Gastroesophageal sphincter (tissue), 4 donors: ENCODE measurements around the gene HCRT. TPM values are rescaled to one million over a fixed set of nuclear protein-coding genes. Genes with fewer than 3 reads are reported as not detected.

ENCODE experiments used
- ATAC-seq: fragments of 150-250 bp; one replicate; pipeline ENCODE4 v1.9.1; 2016; ENCODE audit warnings: mild to moderate bottlenecking, moderate library complexity
- H3K27ac ChIP-seq, 4 donors: fragments of 200-600 bp; sonication (generic) in 3 of 4; 1 replicate in 3 of 4; 2 replicates in 1 of 4; pipeline ENCODE4 v1.5.1; 2016 to 2019
- H3K27me3 ChIP-seq: fragments of 200-600 bp; sonication (generic); one replicate; pipeline ENCODE4 v1.5.1; 2019
- H3K36me3 ChIP-seq, 2 donors: fragments of 200-600 bp; sonication (generic); one replicate each; pipeline ENCODE4 v1.5.1; 2019; ENCODE audit warnings: control low read depth in 1 of 2
- H3K4me1 ChIP-seq, 3 donors: fragments of 200-600 bp; sonication (generic); 1 replicate in 2 of 3; 2 replicates in 1 of 3; pipeline ENCODE4 v1.5.1; 2016 to 2019; ENCODE audit warnings: control low read depth in 2 of 3
- H3K4me3 ChIP-seq, 2 donors: fragments of 200-600 bp; sonication (generic); one replicate each; pipeline ENCODE4 v1.5.1; 2019; ENCODE audit warnings: mild to moderate bottlenecking in 1 of 2, moderate library complexity in 1 of 2
- H3K9me3 ChIP-seq, 3 donors: fragments of 200-600 bp; sonication (generic); one replicate each; pipeline ENCODE4 v1.5.1; 2017 to 2019; ENCODE audit warnings: control low read depth in 2 of 3
- EP300 ChIP-seq: sonication (generic); formaldehyde crosslinking; IDR thresholded peaks from one replicate; pipeline ENCODE4 v1.6.1; 2017; ENCODE audit warnings: antibody characterized with exemption, mild to moderate bottlenecking
- POLR2A ChIP-seq, 2 donors: fragments of 450-650 bp; IDR thresholded peaks; one replicate each; pipeline ENCODE4 v1.6.1; 2017; ENCODE audit warnings: antibody characterized with exemption in 2 of 2, mild to moderate bottlenecking in 2 of 2, moderate library complexity in 1 of 2
- POLR2AphosphoS5 ChIP-seq: sonication (generic); formaldehyde crosslinking; IDR thresholded peaks from one replicate; pipeline ENCODE4 v1.6.1; 2017; ENCODE audit warnings: antibody characterized with exemption
- WGBS, 2 donors: methylation state at CpG; one replicate each; pipeline ENCODE4 v1.1.5; 2018; ENCODE audit warnings: low coverage in 1 of 2; 5-methylcytosine and 5-hydroxymethylcytosine counted together
- total RNA-seq, 4 donors: library from RNA; depleted of rRNA; stranded (reverse); fragments of >200 nt; gene quantifications; one replicate each; pipeline ENCODE4 v1.1.0, GENCODE V29; 2016
- TF ChIP-seq, protein P1 (sequence below), 4 experiments: fragments of 200-600 bp in 2 of 4; fragments of 450-650 bp in 2 of 4; sonication (generic) in 1 of 4; IDR thresholded peaks; one replicate each; pipeline ENCODE4 v1.5.1; 2017 to 2019; ENCODE audit warnings: antibody characterized with exemption in 4 of 4, mild to moderate bottlenecking in 2 of 4, moderate library complexity in 2 of 4

HCRT gene
- total RNA-seq, 4 donors from 2014 or later, result not detected

DNA sequence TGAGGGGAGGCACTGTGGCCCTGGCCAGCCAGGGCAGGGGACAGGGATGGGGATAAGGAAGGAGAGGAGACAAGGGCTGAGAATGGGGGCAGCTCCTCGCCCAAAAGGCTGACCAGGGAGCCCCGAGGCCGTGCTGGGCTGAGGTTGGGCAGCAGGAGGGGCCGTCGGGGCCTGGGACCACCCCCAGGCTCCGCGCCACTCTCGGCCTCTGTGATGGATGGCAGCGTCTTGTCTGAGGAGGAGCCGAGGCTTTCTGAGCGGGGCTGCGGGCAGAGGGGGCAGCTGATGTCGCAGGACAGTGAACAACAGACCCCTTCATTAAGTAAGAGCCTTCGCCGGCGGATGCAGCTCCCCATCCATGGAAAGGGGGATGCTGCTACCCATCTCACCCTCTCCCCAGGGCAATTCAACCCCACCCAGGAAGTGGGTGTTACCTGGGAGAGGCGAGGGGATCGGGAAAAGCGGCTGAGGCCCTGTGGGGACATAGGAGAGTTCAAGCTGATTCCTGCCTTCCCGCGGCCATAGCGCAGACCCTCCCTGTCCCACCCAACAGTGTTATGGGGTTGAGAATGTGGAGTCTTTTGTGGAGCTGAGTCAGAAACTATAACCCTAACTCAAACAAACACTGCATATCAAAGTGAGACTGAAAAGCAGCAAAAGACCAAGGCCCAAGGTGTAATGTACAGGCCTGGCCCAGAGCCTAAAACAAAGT is 21.4 kb downstream of the HCRT start:
- H3K4me3 ChIP-seq, result no peak overlapping the region
- no peak overlapping the region for H3K27ac ChIP-seq
- no peaks in the 10 kb centered on the region for H3K36me3 ChIP-seq
- TF ChIP-seq POLR2A (IDR thresholded peaks at IDR 0.05), result no peak
- TF ChIP-seq POLR2AphosphoS5, result no peak
- TF ChIP-seq, protein P1, sequence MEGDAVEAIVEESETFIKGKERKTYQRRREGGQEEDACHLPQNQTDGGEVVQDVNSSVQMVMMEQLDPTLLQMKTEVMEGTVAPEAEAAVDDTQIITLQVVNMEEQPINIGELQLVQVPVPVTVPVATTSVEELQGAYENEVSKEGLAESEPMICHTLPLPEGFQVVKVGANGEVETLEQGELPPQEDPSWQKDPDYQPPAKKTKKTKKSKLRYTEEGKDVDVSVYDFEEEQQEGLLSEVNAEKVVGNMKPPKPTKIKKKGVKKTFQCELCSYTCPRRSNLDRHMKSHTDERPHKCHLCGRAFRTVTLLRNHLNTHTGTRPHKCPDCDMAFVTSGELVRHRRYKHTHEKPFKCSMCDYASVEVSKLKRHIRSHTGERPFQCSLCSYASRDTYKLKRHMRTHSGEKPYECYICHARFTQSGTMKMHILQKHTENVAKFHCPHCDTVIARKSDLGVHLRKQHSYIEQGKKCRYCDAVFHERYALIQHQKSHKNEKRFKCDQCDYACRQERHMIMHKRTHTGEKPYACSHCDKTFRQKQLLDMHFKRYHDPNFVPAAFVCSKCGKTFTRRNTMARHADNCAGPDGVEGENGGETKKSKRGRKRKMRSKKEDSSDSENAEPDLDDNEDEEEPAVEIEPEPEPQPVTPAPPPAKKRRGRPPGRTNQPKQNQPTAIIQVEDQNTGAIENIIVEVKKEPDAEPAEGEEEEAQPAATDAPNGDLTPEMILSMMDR (IDR thresholded peaks at IDR 0.05), result no peak
- TF ChIP-seq EP300, result no peak
- ATAC-seq, result no peak
- no peaks in the 10 kb centered on the region for H3K9me3 ChIP-seq
- H3K27me3 ChIP-seq, result peaks cover 6% of the 10 kb centered on the region
- H3K4me1 ChIP-seq, result no peaks in the 10 kb centered on the region
- WGBS, 2 donors, result 16 to 44% methylated on average over 5 to 6 of the region's 22 CpGs

DNA sequence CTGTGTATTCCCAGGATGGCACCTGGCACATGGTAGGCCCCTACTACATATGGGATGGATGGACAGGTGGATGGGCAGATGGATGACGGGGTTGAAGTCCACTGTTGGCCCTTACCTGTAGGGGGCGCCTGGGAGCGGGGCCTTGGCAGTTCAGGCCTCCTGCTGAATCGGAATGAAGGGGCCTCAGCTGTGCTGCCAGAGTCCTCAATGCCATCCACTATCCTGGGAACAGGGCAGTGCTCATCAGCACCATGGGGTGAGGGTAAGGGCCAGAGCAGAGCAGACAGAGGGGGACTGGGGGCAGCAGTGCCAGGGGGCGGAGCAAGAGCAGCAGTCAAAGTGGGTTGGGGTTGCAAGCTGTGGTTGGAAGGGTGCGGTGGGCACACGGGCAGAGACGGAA is 22.1 kb downstream of the HCRT start:
- no peak for ATAC-seq

DNA sequence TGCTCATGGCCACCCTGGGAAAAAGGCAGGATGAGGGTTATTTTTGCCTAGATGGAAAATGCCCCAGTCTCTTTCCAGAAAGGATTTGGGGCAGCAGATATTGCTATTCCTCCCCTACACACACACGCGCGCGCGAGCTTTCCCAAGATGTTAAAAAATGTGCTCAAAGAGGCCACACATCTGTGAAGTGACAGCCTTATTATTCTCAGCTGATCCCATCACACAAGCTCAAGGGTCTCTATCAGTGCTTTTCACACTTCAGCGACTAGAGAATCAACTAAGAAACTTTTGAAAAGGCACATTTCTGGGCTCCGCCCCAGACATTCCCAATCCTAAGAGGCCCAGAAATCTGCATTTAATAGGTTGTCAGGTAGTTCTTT is 24.7 kb downstream of the HCRT start:
- H3K27ac ChIP-seq, result no peak overlapping the region
- no peaks in the 10 kb centered on the region for H3K9me3 ChIP-seq
- WGBS, 2 donors, result 73 to 75% methylated on average over 3 to 5 of the region's 7 CpGs
- peaks cover 6% of the 10 kb centered on the region for H3K27me3 ChIP-seq
- H3K4me3 ChIP-seq, result no peak overlapping the region
- no peaks in the 10 kb centered on the region for H3K36me3 ChIP-seq
- no peak for ATAC-seq
- peaks cover 0 to 3% (median 0%) of the 10 kb centered on the region in 3 donors for H3K4me1 ChIP-seq
- TF ChIP-seq POLR2A (IDR thresholded peaks at IDR 0.05) (no peak), POLR2AphosphoS5 (no peak), EP300 (no peak)
- TF ChIP-seq, protein P1 (IDR thresholded peaks at IDR 0.05), result no peak

More for the DNA sequence above, 22.1 kb downstream of the HCRT start:
- H3K4me3 ChIP-seq, result no peak overlapping the region
- no peaks in the 10 kb centered on the region for H3K4me1 ChIP-seq
- no peak overlapping the region for H3K27ac ChIP-seq
- peaks cover 6% of the 10 kb centered on the region for H3K27me3 ChIP-seq
- 26 to 72% methylated on average over 4 of the region's 8 CpGs for WGBS, 2 donors
- H3K36me3 ChIP-seq, result no peaks in the 10 kb centered on the region
- TF ChIP-seq EP300 (no peak), POLR2AphosphoS5 (no peak), POLR2A (IDR thresholded peaks at IDR 0.05) (no peak)
- TF ChIP-seq, protein P1 (IDR thresholded peaks at IDR 0.05), result no peak
- H3K9me3 ChIP-seq, result no peaks in the 10 kb centered on the region

DNA sequence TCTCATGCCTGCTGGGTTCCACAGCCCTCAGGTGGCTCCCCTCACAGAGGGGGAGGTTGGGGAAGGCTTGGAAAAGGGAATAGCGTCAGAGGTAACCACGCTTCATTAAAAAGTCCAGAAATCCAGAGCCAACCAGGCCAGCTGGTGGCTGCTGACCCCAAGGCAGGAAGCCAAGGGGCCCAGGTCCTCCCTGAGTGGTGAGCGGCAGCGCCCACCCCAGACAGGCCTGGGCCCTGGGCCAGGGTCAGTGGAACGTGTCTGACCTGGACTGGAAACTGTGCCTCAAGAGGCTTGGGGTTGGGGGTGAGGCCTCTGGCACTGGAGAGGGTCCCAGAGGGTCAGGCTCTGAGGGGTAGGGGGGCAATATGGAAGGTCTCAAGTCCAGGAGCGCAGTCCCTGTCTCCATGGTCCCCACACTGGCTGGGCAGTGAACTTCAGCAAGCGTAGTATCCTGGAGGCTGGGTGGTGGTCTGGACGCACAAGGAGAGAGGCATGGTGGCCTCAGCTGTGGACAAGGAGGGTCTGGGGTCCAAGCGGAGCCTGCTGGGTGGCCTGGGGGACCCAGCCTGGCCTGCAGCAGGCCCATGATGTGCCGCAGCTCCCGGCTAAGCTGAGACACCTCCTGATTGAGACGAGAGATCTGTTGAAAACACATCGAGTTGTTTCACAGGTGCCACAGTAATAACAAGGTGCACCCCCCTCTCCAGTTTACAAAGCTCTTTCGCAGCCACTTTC is 25.3 kb downstream of the HCRT start:
- no peak for ATAC-seq
- no peak overlapping the region for H3K27ac ChIP-seq
- peaks cover 0 to 8% (median 0%) of the 10 kb centered on the region in 3 donors for H3K4me1 ChIP-seq
- H3K27me3 ChIP-seq, result peaks cover 6% of the 10 kb centered on the region
- WGBS, 2 donors, result 73% methylated on average over 5 of the region's 14 CpGs; no CpG with 5 or more reads in 1 of the 2 donors
- TF ChIP-seq POLR2AphosphoS5, result no peak
- TF ChIP-seq POLR2A (IDR thresholded peaks at IDR 0.05), result no peak
- no peak for TF ChIP-seq EP300
- TF ChIP-seq, protein P1 (IDR thresholded peaks at IDR 0.05), result no peak
- no peak overlapping the region for H3K4me3 ChIP-seq
- no peaks in the 10 kb centered on the region for H3K36me3 ChIP-seq
- no peaks in the 10 kb centered on the region for H3K9me3 ChIP-seq
